ENCODE data around the gene VIT.

- TF ChIP-seq POLR2A (IDR thresholded peaks at IDR 0.05) (no peak), CTCF (IDR thresholded peaks at IDR 0.05) (no peak), EP300 (IDR thresholded peaks at IDR 0.05; ENCODE audit: low read depth) (no peak)
These were observed 85.6 kb downstream of the VIT start for GRCh38 chr2:36781907-36782720.
